ENCODE measurements around the gene LENG9.

Gene LENG9

DNA sequence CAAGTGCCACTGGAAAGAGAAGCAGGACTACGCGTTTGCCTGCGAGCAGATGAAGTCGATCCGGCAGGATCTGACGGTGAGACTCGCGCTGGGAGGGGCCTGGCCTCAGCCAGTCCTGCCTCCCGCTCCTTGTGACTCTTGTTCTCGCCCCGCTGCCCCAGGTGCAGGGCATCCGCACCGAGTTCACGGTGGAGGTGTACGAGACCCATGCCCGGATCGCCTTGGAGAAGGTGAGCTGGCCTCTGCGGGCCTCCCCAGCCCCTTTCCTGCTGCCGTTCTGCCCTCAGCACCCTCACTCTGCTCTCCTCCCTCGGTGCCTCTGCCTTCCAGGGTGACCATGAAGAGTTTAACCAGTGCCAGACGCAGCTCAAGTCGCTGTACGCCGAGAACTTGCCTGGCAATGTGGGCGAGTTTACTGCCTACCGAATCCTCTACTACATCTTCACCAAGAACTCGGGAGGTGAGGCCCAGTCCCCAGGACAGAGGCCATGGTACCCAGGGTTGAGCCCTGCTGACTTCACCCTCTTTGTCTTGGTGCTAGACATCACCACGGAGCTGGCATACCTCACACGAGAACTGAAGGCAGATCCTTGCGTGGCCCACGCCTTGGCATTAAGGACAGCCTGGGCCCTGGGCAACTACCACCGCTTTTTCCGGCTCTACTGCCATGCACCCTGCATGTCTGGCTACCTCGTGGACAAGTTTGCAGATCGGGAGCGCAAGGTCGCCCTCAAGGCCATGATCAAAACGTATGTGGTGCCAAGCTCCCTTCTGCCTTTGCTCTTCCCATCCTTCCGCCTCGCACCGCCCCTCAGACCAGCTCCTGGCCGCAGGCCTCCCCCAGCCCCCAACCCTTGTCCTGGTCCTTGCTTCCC is 5.6 kb downstream of the LENG9 start:
- Histone ChIP-seq H3K9me3 (ENCODE audit: severe bottlenecking) (no peaks in the 10 kb centered on the region), H3K36me3 (peaks cover 87% of the 10 kb centered on the region), H3K4me3 (ENCODE audit: low read depth, low read length) (no peak overlapping the region), H3K27ac (no peak overlapping the region), H3K27me3 (ENCODE audit: insufficient read depth, low read depth, severe bottlenecking) (no peaks in the 10 kb centered on the region)
- TF ChIP-seq, protein P1, sequence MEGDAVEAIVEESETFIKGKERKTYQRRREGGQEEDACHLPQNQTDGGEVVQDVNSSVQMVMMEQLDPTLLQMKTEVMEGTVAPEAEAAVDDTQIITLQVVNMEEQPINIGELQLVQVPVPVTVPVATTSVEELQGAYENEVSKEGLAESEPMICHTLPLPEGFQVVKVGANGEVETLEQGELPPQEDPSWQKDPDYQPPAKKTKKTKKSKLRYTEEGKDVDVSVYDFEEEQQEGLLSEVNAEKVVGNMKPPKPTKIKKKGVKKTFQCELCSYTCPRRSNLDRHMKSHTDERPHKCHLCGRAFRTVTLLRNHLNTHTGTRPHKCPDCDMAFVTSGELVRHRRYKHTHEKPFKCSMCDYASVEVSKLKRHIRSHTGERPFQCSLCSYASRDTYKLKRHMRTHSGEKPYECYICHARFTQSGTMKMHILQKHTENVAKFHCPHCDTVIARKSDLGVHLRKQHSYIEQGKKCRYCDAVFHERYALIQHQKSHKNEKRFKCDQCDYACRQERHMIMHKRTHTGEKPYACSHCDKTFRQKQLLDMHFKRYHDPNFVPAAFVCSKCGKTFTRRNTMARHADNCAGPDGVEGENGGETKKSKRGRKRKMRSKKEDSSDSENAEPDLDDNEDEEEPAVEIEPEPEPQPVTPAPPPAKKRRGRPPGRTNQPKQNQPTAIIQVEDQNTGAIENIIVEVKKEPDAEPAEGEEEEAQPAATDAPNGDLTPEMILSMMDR (IDR thresholded peaks at IDR 0.05; ENCODE audit: low read depth, low read length), result no peak
- no peak for DNase-seq

DNA sequence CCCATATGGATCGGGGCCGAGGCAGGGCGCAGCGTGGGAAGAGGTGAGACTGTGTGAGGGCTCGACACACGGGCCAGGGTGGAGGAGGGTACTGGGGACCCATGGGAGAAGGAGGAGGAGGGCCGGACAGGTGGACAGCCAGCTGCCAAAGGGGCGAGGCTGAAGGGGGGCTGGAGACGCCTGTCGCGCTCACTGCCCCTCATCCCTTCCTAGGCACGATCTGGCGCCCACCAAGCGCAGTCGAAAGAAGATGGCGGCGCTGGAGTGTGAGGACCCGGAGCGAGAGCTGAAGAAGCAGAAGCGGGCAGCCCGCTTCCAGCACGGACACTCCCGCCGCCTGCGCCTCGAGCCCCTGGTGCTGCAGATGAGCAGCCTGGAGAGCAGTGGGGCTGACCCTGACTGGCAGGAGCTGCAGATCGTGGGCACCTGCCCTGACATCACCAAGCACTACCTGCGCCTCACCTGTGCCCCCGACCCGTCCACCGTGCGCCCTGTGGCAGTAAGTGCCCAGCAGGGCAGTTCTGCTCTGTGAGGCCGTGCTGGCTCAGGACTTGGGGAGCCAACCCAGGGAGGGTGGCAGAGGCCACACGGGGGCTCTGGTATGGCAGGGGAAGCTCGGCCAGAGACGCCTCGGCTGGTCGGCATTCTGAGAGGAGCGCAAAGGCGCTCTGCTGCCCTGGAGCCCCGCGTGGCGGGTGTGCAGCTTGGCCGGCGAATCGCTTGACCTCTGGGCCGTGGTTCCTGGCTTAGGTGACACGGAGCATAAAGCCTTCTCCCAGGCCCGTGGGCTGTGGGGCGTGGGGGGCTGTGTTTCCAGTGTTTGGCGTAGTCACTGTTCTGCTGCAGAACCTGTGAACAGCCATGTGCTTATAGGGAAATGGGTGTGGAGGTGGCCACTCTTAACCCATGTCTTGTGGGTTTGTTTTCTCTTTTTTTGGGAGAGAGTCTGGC is 6.9 kb downstream of the LENG9 start:
- H3K9me3 ChIP-seq (ENCODE audit: severe bottlenecking), result no peaks in the 10 kb centered on the region
- H3K36me3 ChIP-seq, result peaks cover 92% of the 10 kb centered on the region
- H3K27ac ChIP-seq, result no peak overlapping the region
- TF ChIP-seq, protein P1 (IDR thresholded peaks at IDR 0.05; ENCODE audit: low read depth, low read length), result no peak
- H3K4me3 ChIP-seq (ENCODE audit: low read depth, low read length), result no peak overlapping the region
- DNase-seq, result no peak
- no peaks in the 10 kb centered on the region for H3K27me3 ChIP-seq (ENCODE audit: insufficient read depth, low read depth, severe bottlenecking)

DNA sequence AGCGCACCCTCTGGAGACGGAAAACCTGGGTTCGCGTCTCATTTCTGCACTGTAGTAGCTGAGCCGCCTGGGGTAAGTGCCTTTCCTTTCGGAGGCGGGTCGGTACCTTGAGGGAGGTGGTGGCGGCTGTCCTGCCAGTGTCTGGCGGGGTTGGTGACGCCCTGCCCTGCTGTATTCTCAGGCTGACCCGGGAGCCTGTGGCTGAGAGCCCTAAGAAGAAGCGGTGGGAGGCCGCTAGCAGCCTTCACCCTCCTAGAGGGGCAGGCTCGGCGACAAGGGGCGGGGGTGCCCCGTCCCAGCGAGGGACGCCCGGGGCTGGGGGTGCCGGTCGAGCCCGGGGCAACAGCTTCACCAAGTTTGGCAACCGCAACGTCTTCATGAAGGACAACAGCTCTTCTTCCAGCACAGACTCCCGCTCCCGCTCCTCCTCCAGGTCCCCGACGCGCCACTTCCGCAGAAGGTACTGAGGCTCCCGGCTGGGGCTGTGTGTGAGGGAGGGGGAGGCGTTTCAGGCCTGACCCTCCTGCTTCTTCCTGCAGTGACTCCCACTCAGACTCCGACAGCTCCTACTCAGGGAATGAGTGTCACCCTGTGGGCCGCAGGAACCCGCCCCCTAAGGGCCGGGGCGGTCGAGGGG is 7.7 kb downstream of the LENG9 start:
- no peaks in the 10 kb centered on the region for H3K9me3 ChIP-seq (ENCODE audit: severe bottlenecking)
- TF ChIP-seq, protein P1 (IDR thresholded peaks at IDR 0.05; ENCODE audit: low read depth, low read length), result no peak
- H3K27me3 ChIP-seq (ENCODE audit: insufficient read depth, low read depth, severe bottlenecking), result no peaks in the 10 kb centered on the region
- no peak overlapping the region for H3K4me3 ChIP-seq (ENCODE audit: low read depth, low read length)
- DNase-seq, result no peak
- peaks cover 94% of the 10 kb centered on the region for H3K36me3 ChIP-seq
- no peak overlapping the region for H3K27ac ChIP-seq

DNA sequence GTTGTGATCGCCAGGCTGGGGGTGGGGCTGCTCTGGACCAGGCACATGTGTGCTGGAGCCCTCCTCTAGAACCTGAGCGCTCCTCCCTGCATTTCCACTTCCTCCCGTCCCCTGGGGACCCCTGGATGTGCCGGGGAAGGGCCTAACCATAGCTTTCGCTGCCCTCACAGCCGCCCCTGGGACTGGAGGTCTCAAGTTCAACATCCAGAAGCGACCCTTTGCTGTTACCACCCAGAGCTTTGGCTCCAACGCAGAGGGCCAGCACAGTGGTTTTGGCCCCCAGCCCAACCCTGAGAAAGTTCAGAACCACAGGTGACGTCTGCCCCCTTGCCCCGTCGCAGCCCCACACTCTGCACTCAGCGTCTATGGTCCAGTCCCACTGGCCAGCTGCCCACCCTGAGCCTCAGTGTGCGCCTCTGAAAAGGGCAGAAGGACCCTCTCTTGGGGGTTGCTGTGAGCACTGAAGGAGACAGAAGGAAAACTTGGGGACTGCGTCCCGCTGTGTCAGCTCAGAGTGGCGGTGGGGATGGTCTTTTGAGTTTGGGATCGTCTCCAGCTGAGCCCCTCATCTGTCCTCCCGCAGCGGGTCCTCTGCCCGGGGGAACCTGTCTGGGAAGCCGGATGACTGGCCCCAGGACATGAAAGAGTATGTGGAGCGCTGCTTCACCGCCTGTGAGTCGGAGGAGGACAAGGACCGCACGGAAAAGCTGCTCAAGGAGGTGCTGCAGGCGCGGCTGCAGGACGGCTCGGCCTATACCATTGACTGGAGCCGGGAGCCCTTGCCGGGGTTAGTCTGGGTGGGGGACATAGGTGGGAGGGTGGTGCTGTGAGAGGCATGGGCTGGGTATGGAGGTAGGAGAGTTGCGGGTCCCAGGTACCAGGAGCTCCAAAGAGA is 8.6 kb downstream of the LENG9 start:
- TF ChIP-seq, protein P1 (IDR thresholded peaks at IDR 0.05; ENCODE audit: low read depth, low read length), result no peak
- Histone ChIP-seq H3K27me3 (ENCODE audit: insufficient read depth, low read depth, severe bottlenecking) (no peaks in the 10 kb centered on the region), H3K36me3 (peaks cover 95% of the 10 kb centered on the region), H3K4me3 (ENCODE audit: low read depth, low read length) (no peak overlapping the region), H3K27ac (no peak overlapping the region), H3K9me3 (ENCODE audit: severe bottlenecking) (no peaks in the 10 kb centered on the region)
- DNase-seq, result no peak

All from WERI-Rb-1 (cell line).